Endothelial cell of umbilical vein (primary cell): ENCODE results near the gene ACTR3C.

ENCODE experiments used
- CTCF ChIP-seq, 2 donors: IDR thresholded peaks; 1 replicate in 1 of 2; 2 replicates in 1 of 2; pipeline ENCODE4 v1.5.1; 2011; ENCODE audit warnings: low read length in 2 of 2, mild to moderate bottlenecking in 2 of 2, moderate library complexity in 2 of 2, control low read depth in 1 of 2, inconsistent platforms in 1 of 2, low read depth in 1 of 2; ENCODE audit not compliant: insufficient read depth in 1 of 2; ENCODE audit errors: extremely low read depth in 1 of 2
- EZH2 ChIP-seq: IDR thresholded peaks from 2 replicates; pipeline ENCODE4 v1.6.1; 2012; ENCODE audit warnings: borderline replicate concordance, low read depth, mild to moderate bottlenecking, moderate library complexity, low read length, inconsistent platforms; ENCODE audit not compliant: severe bottlenecking
- FOS ChIP-seq: IDR thresholded peaks from 2 replicates; pipeline ENCODE4 v1.6.1; 2011; ENCODE audit warnings: mild to moderate bottlenecking, low read length, moderate library complexity, borderline replicate concordance; ENCODE audit not compliant: insufficient read depth
- GATA2 ChIP-seq: IDR thresholded peaks from 2 replicates; pipeline ENCODE4 v1.7.0; 2011; ENCODE audit warnings: low read depth, mild to moderate bottlenecking, moderate library complexity, mixed read lengths, low read length; ENCODE audit not compliant: insufficient read length, insufficient read depth
- JUN ChIP-seq: IDR thresholded peaks from 2 replicates; pipeline ENCODE4 v1.6.1; 2011; ENCODE audit warnings: borderline replicate concordance, low read depth; ENCODE audit not compliant: insufficient read length, insufficient read depth
- MAX ChIP-seq: IDR thresholded peaks from 2 replicates; pipeline ENCODE4 v1.6.1; 2011; ENCODE audit not compliant: insufficient read depth, insufficient read length
- MYC ChIP-seq: IDR thresholded peaks from one replicate; pipeline ENCODE4 v1.6.1; 2011; ENCODE audit warnings: mild to moderate bottlenecking, low read depth, low read length
- POLR2A ChIP-seq: IDR thresholded peaks from 2 replicates; pipeline ENCODE4 v1.6.1; 2012; ENCODE audit warnings: low read depth, mild to moderate bottlenecking, control low read depth, low read length
- POLR2AphosphoS5 ChIP-seq: IDR thresholded peaks from 2 replicates; pipeline ENCODE4 v1.6.1; 2012; ENCODE audit warnings: low read depth, mild to moderate bottlenecking, control low read depth, low read length, moderate library complexity; ENCODE audit not compliant: insufficient read depth

GRCh38 chr7:150330211-150330885, 7.0 kb upstream of the ACTR3C start:
- no peak for TF ChIP-seq CTCF (IDR thresholded peaks at IDR 0.05; ENCODE audit: extremely low read depth in 1 of 2, insufficient read depth in 1 of 2, low read depth in 1 of 2, low read length in 2 of 2)
- no peak for TF ChIP-seq JUN
- TF ChIP-seq POLR2AphosphoS5 = no peak
- no peak for TF ChIP-seq POLR2A
- TF ChIP-seq MAX = no peak
- TF ChIP-seq EZH2 = no peak
- no peak for TF ChIP-seq FOS
- TF ChIP-seq GATA2 = no peak
- no peak for TF ChIP-seq MYC
